Measurements from ENCODE around the gene GRB7. TPM values are rescaled to one million over a fixed set of nuclear protein-coding genes. Genes with fewer than 3 reads are reported as not detected.

GRB7 gene
- total and polyA plus RNA-seq, 10 of the 15 experiments (the other 5 are each of a cell fraction or from before 2014, with no cell fraction given) = 0.05 to 0.34 (median 0.19) TPM; not detected in 4

GRCh38 chr17:39700148-39700987 is 37.4 kb upstream of the GRB7 start:
- SMC1A ChIA-PET (ENCODE audit: uncharacterized antibody, unreplicated experiment) = no interaction called here
- no peak overlapping the region for H3K4me2 ChIP-seq (ENCODE audit: control insufficient read depth, insufficient read depth)
- H3K27me3 ChIP-seq (replicated peaks in 1 of 2; ENCODE audit: control insufficient read depth in 2 of 2, insufficient read depth in 2 of 2, low read length in 1 of 2) = peaks cover 0 to 7% of the 10 kb centered on the region in 2 experiments; a peak in 2 of 4 replicates
- no peaks in the 10 kb centered on the region for H4K20me1 ChIP-seq (ENCODE audit: control insufficient read depth, insufficient read depth)
- intact Hi-C loops (cut with micrococcal nuclease; ENCODE audit: unreplicated experiment) = no loop called here
- H3K36me3 ChIP-seq (ENCODE audit: control insufficient read depth in 2 of 2, insufficient read depth in 2 of 2, low read length in 1 of 2) = no peaks in the 10 kb centered on the region
- RAD21 ChIA-PET (ENCODE audit: unreplicated experiment) = no interaction called here
- in situ Hi-C loops (cut with MboI) = no loop called here
- TF ChIP-seq HCFC1 (IDR thresholded peaks at IDR 0.05; ENCODE audit: low read length) (no peak), SUZ12 (IDR thresholded peaks at IDR 0.05; ENCODE audit: unreplicated experiment) (peak; percentile 59)
- no peak overlapping the region for H3K27ac ChIP-seq (ENCODE audit: control insufficient read depth, insufficient read depth)
- H3K9ac ChIP-seq (ENCODE audit: control insufficient read depth, insufficient read depth, low read length) = no peak overlapping the region
- H3K4me3 ChIP-seq = no peak overlapping the region
- H3K9me3 ChIP-seq (replicated peaks; ENCODE audit: control insufficient read depth, insufficient read depth, low read length) = no peaks in the 10 kb centered on the region
- ATAC-seq = no peak
- 35% methylated on average over 49 of the region's 57 CpGs for WGBS (ENCODE audit: insufficient coverage, insufficient replicate concordance, low lambda C conversion rate, missing lambda C conversion rate)
- H3K79me2 ChIP-seq (ENCODE audit: control insufficient read depth, insufficient read depth, low read length) = no peaks in the 10 kb centered on the region
- POLR2A ChIA-PET = no interaction called here
- H2AFZ ChIP-seq (ENCODE audit: control insufficient read depth, low read depth, low read length) = no peak overlapping the region
- CTCF ChIA-PET = interaction anchor here (1.9 to 3.3 kb wide), 2 partner anchors 29 to 46 kb away, joined by 4 to 11 read pairs; no protein-coding TSS in a partner anchor
- H3K4me1 ChIP-seq (ENCODE audit: control insufficient read depth, insufficient read depth, low read length) = peaks cover 11% of the 10 kb centered on the region
- no peak for FAIRE-seq
- no peak for DNase-seq (ENCODE audit: low read depth, low spot score)
- no TSS peak for BruUV-seq (replicated peaks)

- Histone ChIP-seq H2AFZ (ENCODE audit: control insufficient read depth, low read depth, low read length) (no peak overlapping the region), H3K27me3 (replicated peaks in 1 of 2; ENCODE audit: control insufficient read depth in 2 of 2, insufficient read depth in 2 of 2, low read length in 1 of 2) (peaks cover 0 to 7% of the 10 kb centered on the region in 2 experiments; a peak in 2 of 4 replicates), H3K9me3 (replicated peaks; ENCODE audit: control insufficient read depth, insufficient read depth, low read length) (no peaks in the 10 kb centered on the region), H4K20me1 (ENCODE audit: control insufficient read depth, insufficient read depth) (no peaks in the 10 kb centered on the region), H3K4me1 (ENCODE audit: control insufficient read depth, insufficient read depth, low read length) (peaks cover 11% of the 10 kb centered on the region), H3K4me2 (ENCODE audit: control insufficient read depth, insufficient read depth) (no peak overlapping the region), H3K36me3 (ENCODE audit: control insufficient read depth in 2 of 2, insufficient read depth in 2 of 2, low read length in 1 of 2) (no peaks in the 10 kb centered on the region), H3K79me2 (ENCODE audit: control insufficient read depth, insufficient read depth, low read length) (no peaks in the 10 kb centered on the region), H3K27ac (ENCODE audit: control insufficient read depth, insufficient read depth) (no peak overlapping the region), H3K9ac (ENCODE audit: control insufficient read depth, insufficient read depth, low read length) (no peak overlapping the region), H3K4me3 (no peak overlapping the region)
- ChIA-PET POLR2A (interaction anchor here (0.6 kb wide), 1 partner anchor 63 kb away, joined by 3 read pairs; no protein-coding TSS in a partner anchor), CTCF (interaction anchor here (1.1 to 3.3 kb wide), 4 partner anchors 13 to 47 kb away, joined by 4 to 11 read pairs (median 4); partner anchors contain the start of gene PGAP3), RAD21 (ENCODE audit: unreplicated experiment) (no interaction called here), SMC1A (ENCODE audit: uncharacterized antibody, unreplicated experiment) (interaction anchor here (0.8 kb wide), 1 partner anchor 12 kb away, joined by 3 read pairs; no protein-coding TSS in a partner anchor)
- no peak for DNase-seq (ENCODE audit: low read depth, low spot score)
- intact Hi-C loops (cut with micrococcal nuclease; ENCODE audit: unreplicated experiment) (no loop called here), in situ Hi-C loops (cut with MboI) (no loop called here)
- TF ChIP-seq MTA2 (IDR thresholded peaks at IDR 0.05; ENCODE audit: low read depth) (no peak), NBN (IDR thresholded peaks at IDR 0.05) (no peak), RCOR1 (conservative IDR thresholded peaks at IDR 0.05; ENCODE audit: low read depth, low read length) (no peak), E2F4 (IDR thresholded peaks at IDR 0.05; ENCODE audit: low read depth, low read length) (no peak), RUNX3 (IDR thresholded peaks at IDR 0.05; ENCODE audit: low read length) (no peak), FOXK2 (IDR thresholded peaks at IDR 0.05) (no peak), HDGF (IDR thresholded peaks at IDR 0.05) (no peak), SUPT20H (IDR thresholded peaks at IDR 0.05; ENCODE audit: borderline replicate concordance, control insufficient read depth, low read depth, low read length) (no peak), MEF2A (IDR thresholded peaks at IDR 0.05; ENCODE audit: insufficient read depth, low read depth, low read length) (no peak), BACH1 (IDR thresholded peaks at IDR 0.05; ENCODE audit: borderline replicate concordance) (no peak), IRF4 (IDR thresholded peaks at IDR 0.05; ENCODE audit: low read depth, low read length) (no peak), FOXM1 (IDR thresholded peaks at IDR 0.05; ENCODE audit: low read depth, low read length) (no peak), SPI1 (IDR thresholded peaks at IDR 0.05; ENCODE audit: borderline replicate concordance, insufficient read depth, low read depth, low read length) (no peak), CHD2 (IDR thresholded peaks at IDR 0.05; ENCODE audit: borderline replicate concordance, low read depth, low read length) (no peak)
- WGBS (ENCODE audit: insufficient coverage, insufficient replicate concordance, low lambda C conversion rate, missing lambda C conversion rate) = 64% methylated on average over 10 of the region's 10 CpGs
- ATAC-seq = no peak
- no peak for FAIRE-seq
- BruUV-seq (replicated peaks) = no TSS peak
These were observed 36.5 kb upstream of the GRB7 start for GRCh38 chr17:39701012-39701783.
